Retinal pigment epithelial cell (primary cell): ENCODE measurements around the gene GRM1.

Experiments
- DNase-seq: peaks from one replicate; pipeline ENCODE4 v3.0.0-alpha.2; 2010; ENCODE audit warnings: low read depth
- H3K4me3 ChIP-seq: 2 replicates; pipeline ENCODE4 v1.5.1; 2011; ENCODE audit warnings: mild to moderate bottlenecking, low read length, control low read depth, moderate library complexity
- CTCF ChIP-seq: conservative IDR thresholded peaks from 2 replicates; pipeline ENCODE4 v1.5.1; 2011; ENCODE audit warnings: low read depth, low read length, control low read depth, inconsistent platforms

Gene GRM1

GRCh38 chr6:146357578-146358430, 328.9 kb downstream of the GRM1 start:
- H3K4me3 ChIP-seq = no peak overlapping the region
- DNase-seq = peak; percentile 78
- no peak for TF ChIP-seq CTCF

- DNase-seq = no peak
- no peak overlapping the region for H3K4me3 ChIP-seq
These were observed 329.7 kb downstream of the GRM1 start for GRCh38 chr6:146358431-146359046.

GRCh38 chr6:146359131-146359530, 330.3 kb downstream of the GRM1 start:
- no peak for DNase-seq
- H3K4me3 ChIP-seq = no peak overlapping the region
- TF ChIP-seq CTCF = no peak

More at GRCh38 chr6:146358431-146359046, 329.7 kb downstream of the GRM1 start:
- TF ChIP-seq CTCF = no peak

- DNase-seq = no peak
- H3K4me3 ChIP-seq = no peak overlapping the region
- no peak for TF ChIP-seq CTCF
These were observed 332.5 kb downstream of the GRM1 start for GRCh38 chr6:146361128-146361924.

- no peak for DNase-seq
- H3K4me3 ChIP-seq = no peak overlapping the region
- TF ChIP-seq CTCF = no peak
These were observed 335.2 kb downstream of the GRM1 start for GRCh38 chr6:146363838-146364607.

GRCh38 chr6:146364816-146365594, 336.1 kb downstream of the GRM1 start:
- H3K4me3 ChIP-seq = no peak overlapping the region
- no peak for TF ChIP-seq CTCF
- DNase-seq = no peak
